Measurements from ENCODE around the gene IGSF21. TPM values are rescaled to one million over a fixed set of nuclear protein-coding genes. Genes with fewer than 3 reads are reported as not detected.

IGSF21 gene
- total and polyA plus RNA-seq, 2 donors (not counting 1 experiment from before 2014, with no cell fraction given): not detected

DNA sequence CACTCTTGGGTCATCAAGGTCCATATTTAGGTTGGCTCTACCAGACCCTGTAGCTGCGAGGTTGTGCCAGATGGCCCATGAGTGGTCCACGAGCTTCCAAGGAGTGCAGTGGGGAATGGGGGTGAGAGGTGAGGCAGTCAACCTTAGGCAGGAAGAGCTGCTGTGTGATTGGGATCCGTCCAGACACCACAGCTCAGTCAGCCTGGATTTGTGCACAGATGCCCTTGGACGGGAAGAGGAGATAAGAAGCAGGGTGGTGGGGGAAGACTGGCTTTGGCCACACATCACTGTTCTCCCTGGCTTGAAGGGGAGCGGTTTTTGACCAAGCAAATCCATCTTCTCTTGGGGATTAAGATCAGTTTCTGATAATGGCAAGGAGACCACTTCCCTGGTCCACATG lies 130.6 kb downstream of the IGSF21 start:
- 67% methylated on average over 5 of the region's 5 CpGs for WGBS (ENCODE audit: insufficient coverage)
- Mint-ChIP-seq H3K9me3 (ENCODE audit: insufficient read depth) (peaks cover 2% of the 10 kb centered on the region), H3K4me3 (no peak overlapping the region), H3K27me3 (peaks cover 23% of the 10 kb centered on the region), H3K4me1 (no peaks in the 10 kb centered on the region), H3K27ac (no peak overlapping the region)
- Histone ChIP-seq H3K4me2 (replicated peaks; ENCODE audit: low read depth, low read length, poor library complexity, severe bottlenecking) (no peak overlapping the region), H3K9me3 (ENCODE audit: control extremely low read depth in 1 of 3, control insufficient read depth in 2 of 3, insufficient read depth in 1 of 3, low read length in 2 of 3) (peaks cover 0 to 4% (median 0%) of the 10 kb centered on the region in 3 donors), H2AFZ (ENCODE audit: insufficient read depth, low read depth, low read length, poor library complexity, severe bottlenecking) (no peak overlapping the region), H3K36me3 (replicated peaks in 1 of 2; ENCODE audit: control extremely low read depth in 1 of 2, control insufficient read depth in 1 of 2, extremely low read depth in 1 of 2, insufficient read depth in 2 of 2, low read length in 1 of 2) (no peaks in the 10 kb centered on the region), H3K79me2 (ENCODE audit: control insufficient read depth, insufficient read depth, low read length) (no peaks in the 10 kb centered on the region), H3K4me3 (ENCODE audit: control extremely low read depth in 1 of 5, extremely low read depth in 1 of 5, insufficient read depth in 1 of 5, low read depth in 2 of 5, low read length in 4 of 5) (no peak overlapping the region), H4K20me1 (ENCODE audit: control insufficient read depth, insufficient read depth, low read length, poor library complexity, severe bottlenecking) (no peaks in the 10 kb centered on the region), H3K9ac (ENCODE audit: low read length) (no peak overlapping the region), H3K4me1 (ENCODE audit: control insufficient read depth in 2 of 2, insufficient read depth in 2 of 2, low read length in 2 of 2) (no peaks in the 10 kb centered on the region), H3K27ac (ENCODE audit: low read length in 2 of 2) (no peak overlapping the region), H3K27me3 (replicated peaks in 1 of 4; ENCODE audit: control extremely low read depth in 1 of 4, control insufficient read depth in 3 of 4, insufficient read depth in 4 of 4, low read length in 3 of 4) (no peaks in the 10 kb centered on the region)
- CTCF ChIA-PET: no interaction called here
- no peak for TF ChIP-seq EZH2 (IDR thresholded peaks at IDR 0.05; ENCODE audit: borderline replicate concordance, insufficient read depth, low read depth, low read length, poor library complexity, severe bottlenecking)
- TF ChIP-seq, protein P1, sequence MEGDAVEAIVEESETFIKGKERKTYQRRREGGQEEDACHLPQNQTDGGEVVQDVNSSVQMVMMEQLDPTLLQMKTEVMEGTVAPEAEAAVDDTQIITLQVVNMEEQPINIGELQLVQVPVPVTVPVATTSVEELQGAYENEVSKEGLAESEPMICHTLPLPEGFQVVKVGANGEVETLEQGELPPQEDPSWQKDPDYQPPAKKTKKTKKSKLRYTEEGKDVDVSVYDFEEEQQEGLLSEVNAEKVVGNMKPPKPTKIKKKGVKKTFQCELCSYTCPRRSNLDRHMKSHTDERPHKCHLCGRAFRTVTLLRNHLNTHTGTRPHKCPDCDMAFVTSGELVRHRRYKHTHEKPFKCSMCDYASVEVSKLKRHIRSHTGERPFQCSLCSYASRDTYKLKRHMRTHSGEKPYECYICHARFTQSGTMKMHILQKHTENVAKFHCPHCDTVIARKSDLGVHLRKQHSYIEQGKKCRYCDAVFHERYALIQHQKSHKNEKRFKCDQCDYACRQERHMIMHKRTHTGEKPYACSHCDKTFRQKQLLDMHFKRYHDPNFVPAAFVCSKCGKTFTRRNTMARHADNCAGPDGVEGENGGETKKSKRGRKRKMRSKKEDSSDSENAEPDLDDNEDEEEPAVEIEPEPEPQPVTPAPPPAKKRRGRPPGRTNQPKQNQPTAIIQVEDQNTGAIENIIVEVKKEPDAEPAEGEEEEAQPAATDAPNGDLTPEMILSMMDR (IDR thresholded peaks at IDR 0.05): no peak
- ATAC-seq (ENCODE audit: low read depth) (no peak), DNase-seq (no peak)
- POLR2A ChIA-PET: no interaction called here
- intact Hi-C loops (cut with micrococcal nuclease): no loop called here

DNA sequence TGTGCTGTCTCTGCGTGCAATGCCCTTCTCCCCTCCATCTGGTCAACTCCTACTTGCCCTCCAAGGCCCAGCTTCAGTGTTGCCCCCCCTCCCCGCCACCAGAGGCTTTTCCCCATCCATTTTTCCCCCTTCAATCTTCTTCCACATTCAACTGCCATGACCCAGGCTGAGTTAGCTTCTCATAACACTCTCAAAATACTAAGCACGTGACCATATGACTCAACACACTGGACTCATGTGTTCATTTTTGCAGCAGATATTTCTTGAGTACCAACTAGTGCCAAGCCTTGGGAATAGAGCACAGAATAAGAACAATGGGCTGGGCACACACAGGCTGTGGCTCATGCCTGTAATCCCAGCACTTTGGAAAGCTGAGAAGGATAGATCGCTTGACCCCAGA lies 132.1 kb downstream of the IGSF21 start:
- peaks cover 23% of the 10 kb centered on the region for H3K27me3 Mint-ChIP-seq
- Histone ChIP-seq H3K4me2 (replicated peaks; ENCODE audit: low read depth, low read length, poor library complexity, severe bottlenecking) (no peak overlapping the region), H3K27me3 (replicated peaks in 1 of 4; ENCODE audit: control extremely low read depth in 1 of 4, control insufficient read depth in 3 of 4, insufficient read depth in 4 of 4, low read length in 3 of 4) (no peaks in the 10 kb centered on the region), H2AFZ (ENCODE audit: insufficient read depth, low read depth, low read length, poor library complexity, severe bottlenecking) (no peak overlapping the region), H3K4me3 (ENCODE audit: control extremely low read depth in 1 of 5, extremely low read depth in 1 of 5, insufficient read depth in 1 of 5, low read depth in 2 of 5, low read length in 4 of 5) (no peak overlapping the region), H3K9me3 (ENCODE audit: control extremely low read depth in 1 of 3, control insufficient read depth in 2 of 3, insufficient read depth in 1 of 3, low read length in 2 of 3) (peaks cover 0 to 3% (median 0%) of the 10 kb centered on the region in 3 donors), H4K20me1 (ENCODE audit: control insufficient read depth, insufficient read depth, low read length, poor library complexity, severe bottlenecking) (no peaks in the 10 kb centered on the region), H3K79me2 (ENCODE audit: control insufficient read depth, insufficient read depth, low read length) (no peaks in the 10 kb centered on the region), H3K9ac (ENCODE audit: low read length) (no peak overlapping the region), H3K4me1 (ENCODE audit: control insufficient read depth in 2 of 2, insufficient read depth in 2 of 2, low read length in 2 of 2) (no peaks in the 10 kb centered on the region), H3K27ac (ENCODE audit: low read length in 2 of 2) (no peak overlapping the region), H3K36me3 (replicated peaks in 1 of 2; ENCODE audit: control extremely low read depth in 1 of 2, control insufficient read depth in 1 of 2, extremely low read depth in 1 of 2, insufficient read depth in 2 of 2, low read length in 1 of 2) (no peaks in the 10 kb centered on the region)
- intact Hi-C loops (cut with micrococcal nuclease): no loop called here
- 55% methylated on average over 3 of the region's 4 CpGs for WGBS (ENCODE audit: insufficient coverage)
- peaks cover 2% of the 10 kb centered on the region for H3K9me3 Mint-ChIP-seq (ENCODE audit: insufficient read depth)
- H3K27ac Mint-ChIP-seq: no peak overlapping the region
- CTCF ChIA-PET: no interaction called here
- H3K4me1 Mint-ChIP-seq: no peaks in the 10 kb centered on the region
- no peak for DNase-seq
- ATAC-seq (ENCODE audit: low read depth): no peak
- H3K4me3 Mint-ChIP-seq: no peak overlapping the region
- POLR2A ChIA-PET: no interaction called here
- TF ChIP-seq, protein P1 (IDR thresholded peaks at IDR 0.05): no peak
- TF ChIP-seq EZH2 (IDR thresholded peaks at IDR 0.05; ENCODE audit: borderline replicate concordance, insufficient read depth, low read depth, low read length, poor library complexity, severe bottlenecking): no peak
